Liver (tissue), 3 donors: ENCODE results near the gene KIFC3.

ENCODE experiments used
- ATF3 ChIP-seq: IDR thresholded peaks from 2 replicates; pipeline ENCODE4 v1.6.1; 2016; ENCODE audit warnings: antibody characterized with exemption
- CTCF ChIP-seq: fragments of 150-350 bp; IDR thresholded peaks from 2 replicates; pipeline ENCODE4 v1.5.1; 2017; ENCODE audit warnings: improper control_type of control experiment, low read depth, low read length; ENCODE audit not compliant: missing input control
- EGR1 ChIP-seq, 2 donors: IDR thresholded peaks; 2 replicates each; pipeline ENCODE4 v1.6.1; 2016 to 2018; ENCODE audit warnings: antibody characterized with exemption in 2 of 2, low read depth in 2 of 2
- FOXA1 ChIP-seq: IDR thresholded peaks from 2 replicates; pipeline ENCODE4 v1.6.1; 2016; ENCODE audit warnings: antibody characterized with exemption
- GABPA ChIP-seq, 2 donors: IDR thresholded peaks in 1 of 2; conservative IDR thresholded peaks in 1 of 2; 2 replicates each; pipeline ENCODE4 v1.6.1; 2016; ENCODE audit warnings: antibody characterized with exemption in 2 of 2, mild to moderate bottlenecking in 1 of 2, moderate library complexity in 1 of 2
- JUND ChIP-seq, 2 donors: IDR thresholded peaks; 2 replicates each; pipeline ENCODE4 v1.6.1; 2016; ENCODE audit warnings: antibody characterized with exemption in 2 of 2
- MAX ChIP-seq: IDR thresholded peaks from 2 replicates; pipeline ENCODE4 v1.6.1; 2016; ENCODE audit warnings: antibody characterized with exemption
- RAD21 ChIP-seq, 2 donors: IDR thresholded peaks; 2 replicates each; pipeline ENCODE4 v1.6.1; 2016; ENCODE audit warnings: antibody characterized with exemption in 2 of 2, mild to moderate bottlenecking in 2 of 2
- SP1 ChIP-seq: IDR thresholded peaks from 2 replicates; pipeline ENCODE4 v1.6.1; 2018; ENCODE audit warnings: antibody characterized with exemption, mild to moderate bottlenecking
- TAF1 ChIP-seq: conservative IDR thresholded peaks from 2 replicates; pipeline ENCODE4 v1.6.1; 2016; ENCODE audit warnings: antibody characterized with exemption, mild to moderate bottlenecking
- ZBTB33 ChIP-seq: IDR thresholded peaks from 2 replicates; pipeline ENCODE4 v1.6.1; 2016; ENCODE audit warnings: antibody characterized with exemption
- donor health status: healthy.
- donor health status: healthy.

- TF ChIP-seq CTCF (no peak), GABPA (IDR thresholded peaks at IDR 0.05 in 1 of 2, conservative IDR thresholded peaks at IDR 0.05 in 1 of 2) (no peak), JUND (IDR thresholded peaks at IDR 0.05) (no peak), MAX (no peak), FOXA1 (no peak), TAF1 (no peak), ZBTB33 (no peak), RAD21 (IDR thresholded peaks at IDR 0.05) (no peak), EGR1 (IDR thresholded peaks at IDR 0.05; ENCODE audit: low read depth in 2 of 2) (no peak), ATF3 (no peak), SP1 (no peak)
Observed at GRCh38 chr16:57713596-57713995, 88.7 kb downstream of the KIFC3 start.
